ENCODE data around the gene PDE6C.

The PDE6C gene

GRCh38 chr10:93630625-93631557 is 18.6 kb downstream of the PDE6C start:
- Histone ChIP-seq H3K4me3 (ENCODE audit: extremely low read depth, insufficient read depth, low read length, poor library complexity, severe bottlenecking) (no peak overlapping the region), H3K4me1 (ENCODE audit: control insufficient read depth, insufficient read depth, low read length, poor library complexity, severe bottlenecking) (no peaks in the 10 kb centered on the region), H3K27ac (ENCODE audit: low read depth, low read length, severe bottlenecking) (no peak overlapping the region), H3K9me3 (ENCODE audit: control insufficient read depth, low read length) (no peaks in the 10 kb centered on the region), H3K36me3 (ENCODE audit: control insufficient read depth, insufficient read depth, low read length) (no peaks in the 10 kb centered on the region)
- 82 to 94% methylated on average over 12 to 15 of the region's 15 CpGs for WGBS, 2 experiments (ENCODE audit: insufficient coverage in 2 of 2)

GRCh38 chr10:93639791-93640190 is 27.5 kb downstream of the PDE6C start:
- Histone ChIP-seq H3K36me3 (ENCODE audit: control insufficient read depth, insufficient read depth, low read length) (no peaks in the 10 kb centered on the region), H3K9me3 (ENCODE audit: control insufficient read depth, low read length) (no peaks in the 10 kb centered on the region), H3K4me1 (ENCODE audit: control insufficient read depth, insufficient read depth, low read length, poor library complexity, severe bottlenecking) (no peaks in the 10 kb centered on the region), H3K4me3 (ENCODE audit: extremely low read depth, insufficient read depth, low read length, poor library complexity, severe bottlenecking) (no peak overlapping the region), H3K27ac (ENCODE audit: low read depth, low read length, severe bottlenecking) (no peak overlapping the region)
- 81 to 84% methylated on average over 5 to 7 of the region's 7 CpGs for WGBS, 2 experiments (ENCODE audit: insufficient coverage in 2 of 2)

GRCh38 chr10:93652857-93653256 is 40.5 kb downstream of the PDE6C start:
- no peaks in the 10 kb centered on the region for H3K36me3 ChIP-seq (ENCODE audit: control insufficient read depth, insufficient read depth, low read length)
- no peaks in the 10 kb centered on the region for H3K9me3 ChIP-seq (ENCODE audit: control insufficient read depth, low read length)
- no peaks in the 10 kb centered on the region for H3K4me1 ChIP-seq (ENCODE audit: control insufficient read depth, insufficient read depth, low read length, poor library complexity, severe bottlenecking)
- H3K4me3 ChIP-seq (ENCODE audit: extremely low read depth, insufficient read depth, low read length, poor library complexity, severe bottlenecking), result no peak overlapping the region
- no CpG with 5 or more reads among the region's 1 CpG for WGBS, 2 experiments (ENCODE audit: insufficient coverage in 2 of 2)
- no peak overlapping the region for H3K27ac ChIP-seq (ENCODE audit: low read depth, low read length, severe bottlenecking)

- H3K4me1 ChIP-seq (ENCODE audit: control insufficient read depth, insufficient read depth, low read length, poor library complexity, severe bottlenecking), result no peaks in the 10 kb centered on the region
- WGBS, 2 experiments (ENCODE audit: insufficient coverage in 2 of 2), result 78 to 100% methylated on average over 1 of the region's 1 CpG
- no peaks in the 10 kb centered on the region for H3K9me3 ChIP-seq (ENCODE audit: control insufficient read depth, low read length)
- no peak overlapping the region for H3K4me3 ChIP-seq (ENCODE audit: extremely low read depth, insufficient read depth, low read length, poor library complexity, severe bottlenecking)
- H3K36me3 ChIP-seq (ENCODE audit: control insufficient read depth, insufficient read depth, low read length), result no peaks in the 10 kb centered on the region
- no peak overlapping the region for H3K27ac ChIP-seq (ENCODE audit: low read depth, low read length, severe bottlenecking)
These were observed 41.9 kb downstream of the PDE6C start for GRCh38 chr10:93654201-93654600.

- Histone ChIP-seq H3K4me1 (ENCODE audit: control insufficient read depth, insufficient read depth, low read length, poor library complexity, severe bottlenecking) (no peaks in the 10 kb centered on the region), H3K4me3 (ENCODE audit: extremely low read depth, insufficient read depth, low read length, poor library complexity, severe bottlenecking) (no peak overlapping the region), H3K36me3 (ENCODE audit: control insufficient read depth, insufficient read depth, low read length) (no peaks in the 10 kb centered on the region), H3K27ac (ENCODE audit: low read depth, low read length, severe bottlenecking) (no peak overlapping the region), H3K9me3 (ENCODE audit: control insufficient read depth, low read length) (no peaks in the 10 kb centered on the region)
- WGBS, 2 experiments (ENCODE audit: insufficient coverage in 2 of 2), result 100% methylated on average over 1 of the region's 1 CpG; no CpG with 5 or more reads in 1 of the 2 experiments
These were observed 43.8 kb downstream of the PDE6C start for GRCh38 chr10:93656155-93656554.

- H3K9me3 ChIP-seq (ENCODE audit: control insufficient read depth, low read length), result no peaks in the 10 kb centered on the region
- no peaks in the 10 kb centered on the region for H3K36me3 ChIP-seq (ENCODE audit: control insufficient read depth, insufficient read depth, low read length)
- H3K4me1 ChIP-seq (ENCODE audit: control insufficient read depth, insufficient read depth, low read length, poor library complexity, severe bottlenecking), result no peaks in the 10 kb centered on the region
- no peak overlapping the region for H3K4me3 ChIP-seq (ENCODE audit: extremely low read depth, insufficient read depth, low read length, poor library complexity, severe bottlenecking)
- 83% methylated on average over 1 of the region's 1 CpG for WGBS, 2 experiments (ENCODE audit: insufficient coverage in 2 of 2)
- H3K27ac ChIP-seq (ENCODE audit: low read depth, low read length, severe bottlenecking), result no peak overlapping the region
These were observed 45.4 kb downstream of the PDE6C start for GRCh38 chr10:93657757-93658156.

GRCh38 chr10:93666030-93666429 is 53.7 kb downstream of the PDE6C start:
- Histone ChIP-seq H3K9me3 (ENCODE audit: control insufficient read depth, low read length) (no peaks in the 10 kb centered on the region), H3K4me3 (ENCODE audit: extremely low read depth, insufficient read depth, low read length, poor library complexity, severe bottlenecking) (no peak overlapping the region), H3K4me1 (ENCODE audit: control insufficient read depth, insufficient read depth, low read length, poor library complexity, severe bottlenecking) (no peaks in the 10 kb centered on the region), H3K27ac (ENCODE audit: low read depth, low read length, severe bottlenecking) (no peak overlapping the region), H3K36me3 (ENCODE audit: control insufficient read depth, insufficient read depth, low read length) (peaks cover 38% of the 10 kb centered on the region)
- no CpG with 5 or more reads among the region's 4 CpGs for WGBS, 2 experiments (ENCODE audit: insufficient coverage in 2 of 2)

GRCh38 chr10:93667795-93668194 is 55.5 kb downstream of the PDE6C start:
- H3K27ac ChIP-seq (ENCODE audit: low read depth, low read length, severe bottlenecking), result no peak overlapping the region
- no CpG with 5 or more reads among the region's 3 CpGs for WGBS, 2 experiments (ENCODE audit: insufficient coverage in 2 of 2)
- no peaks in the 10 kb centered on the region for H3K9me3 ChIP-seq (ENCODE audit: control insufficient read depth, low read length)
- no peaks in the 10 kb centered on the region for H3K4me1 ChIP-seq (ENCODE audit: control insufficient read depth, insufficient read depth, low read length, poor library complexity, severe bottlenecking)
- H3K36me3 ChIP-seq (ENCODE audit: control insufficient read depth, insufficient read depth, low read length), result peaks cover 38% of the 10 kb centered on the region
- no peak overlapping the region for H3K4me3 ChIP-seq (ENCODE audit: extremely low read depth, insufficient read depth, low read length, poor library complexity, severe bottlenecking)

GRCh38 chr10:93670372-93670771 is 58.0 kb downstream of the PDE6C start:
- H3K36me3 ChIP-seq (ENCODE audit: control insufficient read depth, insufficient read depth, low read length), result peaks cover 38% of the 10 kb centered on the region
- H3K9me3 ChIP-seq (ENCODE audit: control insufficient read depth, low read length), result no peaks in the 10 kb centered on the region
- H3K27ac ChIP-seq (ENCODE audit: low read depth, low read length, severe bottlenecking), result no peak overlapping the region
- no peak overlapping the region for H3K4me3 ChIP-seq (ENCODE audit: extremely low read depth, insufficient read depth, low read length, poor library complexity, severe bottlenecking)
- H3K4me1 ChIP-seq (ENCODE audit: control insufficient read depth, insufficient read depth, low read length, poor library complexity, severe bottlenecking), result no peaks in the 10 kb centered on the region

- H3K36me3 ChIP-seq (ENCODE audit: control insufficient read depth, insufficient read depth, low read length), result peaks cover 38% of the 10 kb centered on the region
- H3K27ac ChIP-seq (ENCODE audit: low read depth, low read length, severe bottlenecking), result no peak overlapping the region
- no CpG with 5 or more reads among the region's 2 CpGs for WGBS, 2 experiments (ENCODE audit: insufficient coverage in 2 of 2)
- no peaks in the 10 kb centered on the region for H3K9me3 ChIP-seq (ENCODE audit: control insufficient read depth, low read length)
- H3K4me1 ChIP-seq (ENCODE audit: control insufficient read depth, insufficient read depth, low read length, poor library complexity, severe bottlenecking), result no peaks in the 10 kb centered on the region
- H3K4me3 ChIP-seq (ENCODE audit: extremely low read depth, insufficient read depth, low read length, poor library complexity, severe bottlenecking), result no peak overlapping the region
These were observed 58.7 kb downstream of the PDE6C start for GRCh38 chr10:93671042-93671441.

- no peaks in the 10 kb centered on the region for H3K4me1 ChIP-seq (ENCODE audit: control insufficient read depth, insufficient read depth, low read length, poor library complexity, severe bottlenecking)
- H3K9me3 ChIP-seq (ENCODE audit: control insufficient read depth, low read length), result no peaks in the 10 kb centered on the region
- WGBS, 2 experiments (ENCODE audit: insufficient coverage in 2 of 2), result 90% methylated on average over 2 of the region's 2 CpGs; no CpG with 5 or more reads in 1 of the 2 experiments
- H3K27ac ChIP-seq (ENCODE audit: low read depth, low read length, severe bottlenecking), result no peak overlapping the region
- no peak overlapping the region for H3K4me3 ChIP-seq (ENCODE audit: extremely low read depth, insufficient read depth, low read length, poor library complexity, severe bottlenecking)
- peaks cover 35% of the 10 kb centered on the region for H3K36me3 ChIP-seq (ENCODE audit: control insufficient read depth, insufficient read depth, low read length)
These were observed 59.8 kb downstream of the PDE6C start for GRCh38 chr10:93672022-93672678.
